Activated CD4-positive, alpha-beta memory T cell treated with anti-CD3 and anti-CD28 coated beads, Interleukin-2, amount 10 ng/mL, durations not matched to agents 7 days and 5 days (primary cell): Measurements from ENCODE around the gene MBP. TPM values are rescaled to one million over a fixed set of nuclear protein-coding genes. Genes with fewer than 3 reads are reported as not detected.

Source experiments
- CTCF ChIA-PET: fragments of 350-600 bp; sonication (Branson Sonifier 250); formaldehyde crosslinking; loops from one replicate; lab custom pipeline; 2021; ENCODE audit warnings: antibody characterized with exemption, inconsistent platforms; lab: Charles Lee
- POLR2A ChIA-PET: fragments of 350-600 bp; sonication (Branson Sonifier 250); formaldehyde crosslinking; loops from one replicate; lab custom pipeline; 2021; ENCODE audit warnings: antibody characterized with exemption; lab: Charles Lee
- DNase-seq: peaks from one replicate; pipeline ENCODE4 v3.0.0-alpha.2; 2020
- H3K27ac Mint-ChIP-seq: one replicate; pipeline ENCODE4 v1.8.0; 2021; ENCODE audit warnings: mild to moderate bottlenecking, mixed read lengths
- H3K27me3 Mint-ChIP-seq: one replicate; pipeline ENCODE4 v1.8.0; 2021; ENCODE audit warnings: mixed read lengths
- H3K36me3 Mint-ChIP-seq: one replicate; pipeline ENCODE4 v1.8.0; 2021; ENCODE audit warnings: low read depth, mixed read lengths
- H3K4me1 Mint-ChIP-seq: one replicate; pipeline ENCODE4 v1.8.0; 2021; ENCODE audit warnings: mixed read lengths
- H3K4me3 Mint-ChIP-seq: one replicate; pipeline ENCODE4 v1.8.0; 2021; ENCODE audit warnings: mild to moderate bottlenecking, mixed read lengths
- H3K9me3 Mint-ChIP-seq: one replicate; pipeline ENCODE4 v1.8.0; 2021; ENCODE audit warnings: mixed read lengths
- total RNA-seq, 2 experiments: library from RNA; stranded (reverse); gene quantifications; one replicate each; pipeline ENCODE4 v1.2.3, GENCODE V29; 2021

MBP gene
- total RNA-seq, result 10 to 100 TPM; 81.4 to 95.3 TPM

DNA sequence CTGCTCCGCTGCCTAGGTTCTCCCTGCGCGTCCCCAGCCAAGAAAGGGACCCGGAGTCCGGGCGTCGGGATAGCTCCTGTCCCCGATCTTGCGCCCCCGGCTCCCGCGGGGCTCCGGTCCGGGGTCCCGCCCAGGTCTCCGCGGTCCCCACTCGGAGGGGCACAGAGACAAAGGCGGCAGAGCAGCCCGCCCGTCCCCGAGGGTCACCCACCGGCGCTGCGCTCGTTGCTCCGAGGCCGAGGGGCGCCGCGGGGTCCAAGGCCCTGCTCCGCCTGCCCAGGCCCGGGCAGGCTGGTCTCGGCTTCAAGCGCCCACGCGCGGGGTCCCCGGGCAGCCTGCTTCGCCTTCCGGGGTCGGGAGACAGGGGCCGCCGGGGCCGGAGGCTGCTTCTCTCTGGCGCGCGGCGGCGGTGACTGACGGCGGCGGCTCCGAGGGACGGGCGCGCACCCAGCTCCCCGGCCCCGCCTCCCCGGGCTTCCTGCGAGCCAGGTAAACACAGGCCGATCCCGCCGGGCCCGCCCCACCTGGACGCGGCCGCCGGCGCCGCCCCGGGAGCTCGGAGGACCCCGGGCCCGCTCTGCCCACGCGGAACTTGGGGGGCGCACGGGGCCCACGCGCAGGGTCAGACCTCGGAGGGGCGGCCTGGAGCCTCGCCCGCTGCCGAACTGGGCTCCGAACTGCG lies at the start of gene MBP:
Gene MBP, minus strand, starts transcription at position 415 of the 682 bp plus-strand sequence. CDS start 27,522 bp downstream, outside the sequence.
- Mint-ChIP-seq H3K36me3 (peaks cover 37% of the 10 kb centered on the region), H3K9me3 (no peaks in the 10 kb centered on the region), H3K27ac (peak within 1 kb of the TSS; percentile 88), H3K4me3 (peak within 1 kb of the TSS; percentile 96), H3K4me1 (peaks cover 62% of the 10 kb centered on the region), H3K27me3 (no peaks in the 10 kb centered on the region)
- CTCF ChIA-PET, result interaction anchor here (0.8 to 3.4 kb wide), 10 partner anchors 10 to 149 kb away, joined by 3 to 14 read pairs (median 4); no protein-coding TSS in a partner anchor
- POLR2A ChIA-PET, result interaction anchor here (0.6 to 15.4 kb wide), 18 partner anchors 8 to 311 kb away, joined by 3 to 326 read pairs (median 6); no protein-coding TSS in a partner anchor
- peak; percentile 80 for DNase-seq

DNA sequence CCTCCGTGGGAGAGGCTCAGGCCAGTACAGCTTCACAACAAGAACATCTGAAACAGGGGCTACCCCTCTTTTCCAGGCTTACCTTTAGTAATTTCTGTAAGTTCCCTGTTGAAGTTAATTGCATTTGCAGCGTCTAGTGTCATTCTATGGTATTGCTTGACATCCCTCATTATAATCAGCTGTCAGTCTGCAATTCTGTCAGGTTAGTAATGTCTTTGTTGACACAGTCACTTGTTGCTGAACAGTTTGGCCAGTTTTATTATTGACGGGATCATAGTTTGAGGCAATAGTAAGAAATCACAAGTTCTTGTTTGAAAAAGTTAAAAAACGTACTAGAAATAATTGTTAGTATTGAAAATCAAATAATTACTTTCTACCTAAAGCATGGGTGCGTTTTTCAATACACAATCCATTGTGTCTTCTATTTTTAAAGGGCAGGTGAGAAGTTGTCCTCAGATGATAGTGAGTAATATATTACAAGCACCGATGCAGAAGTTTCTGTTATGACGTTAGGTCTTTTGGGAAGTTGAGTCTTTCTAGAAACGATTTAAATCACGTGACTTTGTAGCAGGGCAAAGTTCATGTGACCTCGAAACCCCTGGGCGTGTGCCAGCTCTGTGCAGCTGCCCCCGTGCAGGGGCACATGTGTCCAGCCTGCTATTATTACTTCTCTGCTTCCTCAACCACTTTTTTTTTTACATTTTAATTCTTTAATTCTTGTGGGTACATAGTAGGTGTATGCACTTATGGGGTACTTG lies 49.5 kb upstream of the MBP start:
- no peak for DNase-seq
- no peaks in the 10 kb centered on the region for H3K4me1 Mint-ChIP-seq
- POLR2A ChIA-PET, result no interaction called here

DNA sequence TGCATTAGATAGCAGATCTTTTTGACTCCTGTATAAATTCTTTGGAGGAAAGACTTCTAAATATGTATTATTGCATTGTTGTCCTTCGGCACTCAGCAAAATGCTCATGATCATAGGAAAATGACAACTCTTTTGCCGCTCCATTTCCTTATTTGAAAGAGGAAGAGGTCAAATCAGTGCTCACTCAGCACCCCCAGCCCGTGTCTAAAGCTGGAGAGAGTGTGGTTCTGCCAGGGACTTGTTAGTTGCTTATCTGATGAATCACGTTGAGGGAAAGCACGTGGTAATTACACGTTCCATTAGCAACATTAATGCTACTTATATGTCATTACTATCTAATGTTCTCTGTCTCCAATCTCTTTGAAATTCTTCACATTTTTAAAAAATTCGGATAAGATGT lies 46.0 kb upstream of the MBP start:
- DNase-seq, result no peak
- CTCF ChIA-PET, result no interaction called here
- no peak overlapping the region for H3K27ac Mint-ChIP-seq
- POLR2A ChIA-PET, result no interaction called here
- H3K27me3 Mint-ChIP-seq, result no peaks in the 10 kb centered on the region
- H3K9me3 Mint-ChIP-seq, result no peaks in the 10 kb centered on the region
- no peaks in the 10 kb centered on the region for H3K36me3 Mint-ChIP-seq
- no peaks in the 10 kb centered on the region for H3K4me1 Mint-ChIP-seq
- H3K4me3 Mint-ChIP-seq, result no peak overlapping the region

More for the DNA sequence above, 49.5 kb upstream of the MBP start:
- Mint-ChIP-seq H3K36me3 (no peaks in the 10 kb centered on the region), H3K27me3 (no peaks in the 10 kb centered on the region), H3K9me3 (no peaks in the 10 kb centered on the region), H3K27ac (no peak overlapping the region), H3K4me3 (no peak overlapping the region)
- CTCF ChIA-PET, result interaction anchor here (1.2 kb wide), 1 partner anchor 29 kb away, joined by 3 read pairs; no protein-coding TSS in a partner anchor

DNA sequence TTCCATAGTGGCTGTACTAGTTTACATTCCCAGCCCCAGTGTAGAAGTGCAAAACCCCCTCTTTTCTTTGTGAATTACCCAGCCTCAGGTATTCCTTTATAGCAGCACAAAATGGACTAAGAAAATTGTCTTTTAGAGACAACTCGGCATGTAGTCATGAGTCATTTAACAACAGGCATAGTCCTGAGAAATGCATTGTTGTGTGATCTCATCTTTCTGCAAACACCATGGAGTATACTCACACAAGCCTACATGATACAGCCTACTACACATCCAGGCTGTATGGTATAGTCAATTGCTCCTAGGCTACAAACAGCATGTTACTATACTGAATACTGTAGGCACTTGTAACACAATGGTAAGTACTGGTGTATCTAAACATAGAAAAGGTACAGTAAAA lies 44.4 kb upstream of the MBP start:
- Mint-ChIP-seq H3K27me3 (no peaks in the 10 kb centered on the region), H3K4me3 (no peak overlapping the region), H3K27ac (no peak overlapping the region), H3K4me1 (no peaks in the 10 kb centered on the region), H3K36me3 (no peaks in the 10 kb centered on the region), H3K9me3 (no peaks in the 10 kb centered on the region)
- ChIA-PET CTCF (no interaction called here), POLR2A (no interaction called here)
- no peak for DNase-seq

DNA sequence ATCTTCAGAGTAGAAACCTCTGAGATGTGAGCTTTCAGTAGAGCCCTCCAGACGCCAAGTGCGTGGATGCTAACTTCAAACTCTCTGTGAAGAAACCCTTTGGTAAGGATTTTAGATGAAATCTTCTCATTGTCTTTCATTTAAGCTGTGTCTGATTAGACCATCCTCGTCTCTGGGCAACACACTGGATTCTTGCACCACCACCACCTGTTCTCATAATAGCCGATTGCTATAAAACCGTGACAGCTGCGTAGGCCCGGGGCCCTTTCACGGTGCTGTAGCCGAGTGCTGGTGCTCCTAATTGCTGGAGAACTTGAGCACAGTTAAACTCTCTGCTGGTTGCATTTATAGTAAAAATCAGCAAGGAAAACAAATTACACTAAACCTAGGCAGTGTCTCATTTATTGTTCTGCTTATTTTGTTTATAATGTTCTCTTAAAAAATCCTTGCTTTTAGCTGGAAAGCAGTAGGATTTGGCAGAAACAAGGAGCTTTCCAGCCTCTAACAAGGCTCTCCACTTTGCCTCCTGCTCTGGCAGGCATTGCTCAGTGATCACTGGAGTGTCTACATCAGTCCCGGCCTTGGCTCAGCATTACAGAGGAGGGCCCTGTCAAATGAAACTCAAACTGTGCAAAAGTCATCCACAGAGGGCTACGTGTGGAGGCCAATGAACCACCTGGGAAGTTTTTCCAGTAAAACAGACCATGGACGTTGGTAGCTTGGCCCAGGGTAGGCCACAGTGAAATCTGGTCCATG lies 40.9 kb upstream of the MBP start:
- no peaks in the 10 kb centered on the region for H3K27me3 Mint-ChIP-seq
- no peak overlapping the region for H3K27ac Mint-ChIP-seq
- no peak for DNase-seq
- H3K9me3 Mint-ChIP-seq, result no peaks in the 10 kb centered on the region
- H3K36me3 Mint-ChIP-seq, result no peaks in the 10 kb centered on the region
- ChIA-PET POLR2A (interaction anchor here (0.7 kb wide), 1 partner anchor 38 kb away, joined by 3 read pairs; no protein-coding TSS in a partner anchor), CTCF (no interaction called here)
- H3K4me3 Mint-ChIP-seq, result no peak overlapping the region
- no peaks in the 10 kb centered on the region for H3K4me1 Mint-ChIP-seq

DNA sequence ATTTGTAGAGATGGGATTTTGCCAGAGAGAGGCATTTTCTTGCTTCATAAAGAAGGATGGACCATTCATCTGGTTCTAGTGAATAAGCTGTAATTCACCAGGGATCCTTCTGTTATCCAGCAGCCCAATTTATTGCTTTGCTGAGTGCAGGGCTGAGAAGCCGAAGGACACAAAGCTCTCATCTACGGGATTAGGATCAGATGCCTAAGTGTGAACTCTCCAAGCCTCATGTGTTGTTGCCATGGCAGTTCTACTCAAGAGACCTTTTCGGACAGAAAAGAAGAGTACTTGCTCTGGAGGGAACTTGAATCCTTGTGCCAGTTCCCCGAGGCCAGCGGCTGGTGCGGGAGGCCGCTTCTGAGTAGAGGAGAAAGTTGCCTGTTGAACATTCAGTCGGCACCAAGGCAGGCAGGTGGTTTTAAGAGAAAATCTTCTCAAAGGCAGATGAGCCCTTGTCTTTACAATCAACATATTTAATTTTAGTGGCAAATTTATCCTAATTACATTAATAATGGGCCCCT lies 38.4 kb upstream of the MBP start:
- Mint-ChIP-seq H3K9me3 (no peaks in the 10 kb centered on the region), H3K27ac (no peak overlapping the region), H3K27me3 (no peaks in the 10 kb centered on the region), H3K4me3 (no peak overlapping the region), H3K36me3 (no peaks in the 10 kb centered on the region), H3K4me1 (no peaks in the 10 kb centered on the region)
- POLR2A ChIA-PET, result interaction anchor here (0.9 kb wide), 1 partner anchor 39 kb away, joined by 3 read pairs; the partner anchor contains the start of gene MBP
- CTCF ChIA-PET, result no interaction called here
- no peak for DNase-seq

DNA sequence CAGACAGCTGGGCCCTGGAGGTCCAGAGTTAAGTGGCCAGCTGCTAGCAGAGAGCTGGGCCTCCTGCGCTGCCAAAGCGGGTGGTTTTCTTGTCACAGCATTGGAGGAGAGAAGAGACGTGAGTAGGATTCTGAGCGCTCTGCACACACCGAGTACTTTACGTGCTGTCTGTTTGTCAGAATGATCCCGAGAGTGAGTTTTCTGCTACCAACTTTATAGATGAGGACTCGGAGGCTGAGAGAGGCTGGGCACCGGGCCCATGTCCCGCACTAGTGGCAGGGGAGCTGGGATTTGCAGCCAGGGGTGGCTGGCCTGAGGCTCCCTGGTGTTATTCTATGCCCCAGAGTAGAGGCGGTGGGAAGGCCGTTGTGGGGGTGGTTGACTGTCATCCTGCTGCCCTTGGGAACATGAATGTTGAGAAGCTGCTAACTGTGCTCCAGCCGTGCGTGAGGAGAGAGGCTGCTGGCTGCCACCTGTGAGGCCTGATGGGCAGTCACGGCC lies 36.3 kb upstream of the MBP start:
- H3K4me3 Mint-ChIP-seq, result no peak overlapping the region
- no peaks in the 10 kb centered on the region for H3K4me1 Mint-ChIP-seq
- H3K9me3 Mint-ChIP-seq, result no peaks in the 10 kb centered on the region
- H3K36me3 Mint-ChIP-seq, result no peaks in the 10 kb centered on the region
- H3K27me3 Mint-ChIP-seq, result peaks cover 7% of the 10 kb centered on the region
- POLR2A ChIA-PET, result no interaction called here
- H3K27ac Mint-ChIP-seq, result no peak overlapping the region
- CTCF ChIA-PET, result no interaction called here
- no peak for DNase-seq

DNA sequence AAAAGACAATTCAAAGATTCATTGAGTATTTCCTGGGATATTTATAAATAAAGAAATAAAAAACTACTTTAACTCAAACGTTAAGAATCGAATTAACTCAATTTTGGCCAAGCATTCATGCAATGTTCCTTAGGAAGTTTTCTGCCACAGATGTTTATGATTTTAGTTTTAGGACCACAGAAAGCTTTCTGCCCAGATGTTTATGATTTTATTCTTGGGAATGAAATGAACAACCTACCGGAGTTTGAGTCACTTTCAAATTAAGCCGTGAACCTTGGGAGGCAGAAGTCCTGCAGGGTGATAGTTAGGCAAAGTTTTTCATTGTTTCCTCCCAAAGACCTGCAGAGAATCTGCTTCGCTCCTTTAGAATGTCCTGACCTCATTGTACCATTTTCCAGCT lies 34.7 kb upstream of the MBP start:
- ChIA-PET POLR2A (no interaction called here), CTCF (no interaction called here)
- no peaks in the 10 kb centered on the region for H3K9me3 Mint-ChIP-seq
- H3K4me3 Mint-ChIP-seq, result no peak overlapping the region
- H3K27me3 Mint-ChIP-seq, result peaks cover 7% of the 10 kb centered on the region
- H3K27ac Mint-ChIP-seq, result no peak overlapping the region
- no peak for DNase-seq
- H3K4me1 Mint-ChIP-seq, result no peaks in the 10 kb centered on the region
- no peaks in the 10 kb centered on the region for H3K36me3 Mint-ChIP-seq

DNA sequence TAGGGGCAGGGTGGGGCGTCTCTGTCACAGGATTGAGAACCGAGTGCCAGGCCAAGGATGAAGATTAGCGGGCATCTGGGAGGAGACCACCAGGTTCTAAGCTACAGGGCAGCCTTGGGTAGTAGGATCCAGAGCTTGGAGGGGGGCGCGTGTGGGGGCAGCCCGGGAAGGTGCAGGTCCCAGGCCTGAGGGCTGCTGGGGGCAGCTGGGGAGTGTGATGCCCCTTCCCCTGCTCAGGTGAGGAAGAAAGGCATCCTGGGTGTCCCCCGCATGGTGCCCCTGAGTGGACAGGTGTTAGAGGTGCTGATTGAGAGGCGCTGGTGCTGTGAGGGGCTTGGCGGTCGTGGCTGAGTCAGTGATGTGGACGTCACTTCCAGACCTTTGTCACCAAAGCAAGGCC lies 33.9 kb upstream of the MBP start:
- ChIA-PET POLR2A (no interaction called here), CTCF (no interaction called here)
- Mint-ChIP-seq H3K4me3 (no peak overlapping the region), H3K36me3 (no peaks in the 10 kb centered on the region), H3K4me1 (no peaks in the 10 kb centered on the region), H3K9me3 (no peaks in the 10 kb centered on the region), H3K27me3 (peaks cover 7% of the 10 kb centered on the region), H3K27ac (no peak overlapping the region)
- DNase-seq, result no peak

DNA sequence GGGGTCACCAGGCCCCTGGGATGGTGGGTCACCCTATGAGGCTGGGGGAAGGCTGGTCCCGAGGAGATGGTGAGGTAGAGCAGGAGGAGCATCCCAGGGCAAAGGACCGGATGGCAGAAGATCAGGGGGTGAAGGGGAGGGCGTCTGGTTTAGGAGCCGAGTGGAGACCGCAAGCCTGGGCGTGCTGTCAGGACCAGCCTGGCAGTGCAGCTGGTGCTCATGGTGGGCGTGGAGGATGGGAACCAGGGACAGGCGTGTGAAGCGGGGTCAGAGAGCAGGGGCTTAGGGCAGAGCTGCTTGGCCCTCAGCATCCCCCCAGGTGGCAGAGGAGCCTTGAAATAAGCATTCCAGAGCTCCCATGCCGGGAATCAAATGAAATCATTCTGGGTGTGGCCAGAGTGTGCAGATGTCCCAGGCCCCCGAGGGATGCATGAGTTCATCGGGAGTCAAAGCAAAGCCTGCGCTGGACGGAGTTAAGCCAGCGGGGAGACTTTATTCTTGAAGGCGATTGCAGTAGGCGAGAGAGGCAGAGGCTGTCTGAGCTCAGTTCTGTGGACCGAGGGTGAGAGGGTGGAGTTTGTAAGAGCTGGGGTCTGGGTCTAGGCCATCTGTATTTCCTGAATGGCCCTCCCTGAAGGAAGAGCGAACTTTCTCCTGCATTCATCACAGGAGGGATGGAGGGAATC lies 33.1 kb upstream of the MBP start:
- Mint-ChIP-seq H3K4me1 (no peaks in the 10 kb centered on the region), H3K9me3 (no peaks in the 10 kb centered on the region), H3K27ac (no peak overlapping the region), H3K4me3 (no peak overlapping the region), H3K27me3 (peaks cover 8% of the 10 kb centered on the region), H3K36me3 (no peaks in the 10 kb centered on the region)
- DNase-seq, result no peak
- ChIA-PET CTCF (no interaction called here), POLR2A (no interaction called here)

DNA sequence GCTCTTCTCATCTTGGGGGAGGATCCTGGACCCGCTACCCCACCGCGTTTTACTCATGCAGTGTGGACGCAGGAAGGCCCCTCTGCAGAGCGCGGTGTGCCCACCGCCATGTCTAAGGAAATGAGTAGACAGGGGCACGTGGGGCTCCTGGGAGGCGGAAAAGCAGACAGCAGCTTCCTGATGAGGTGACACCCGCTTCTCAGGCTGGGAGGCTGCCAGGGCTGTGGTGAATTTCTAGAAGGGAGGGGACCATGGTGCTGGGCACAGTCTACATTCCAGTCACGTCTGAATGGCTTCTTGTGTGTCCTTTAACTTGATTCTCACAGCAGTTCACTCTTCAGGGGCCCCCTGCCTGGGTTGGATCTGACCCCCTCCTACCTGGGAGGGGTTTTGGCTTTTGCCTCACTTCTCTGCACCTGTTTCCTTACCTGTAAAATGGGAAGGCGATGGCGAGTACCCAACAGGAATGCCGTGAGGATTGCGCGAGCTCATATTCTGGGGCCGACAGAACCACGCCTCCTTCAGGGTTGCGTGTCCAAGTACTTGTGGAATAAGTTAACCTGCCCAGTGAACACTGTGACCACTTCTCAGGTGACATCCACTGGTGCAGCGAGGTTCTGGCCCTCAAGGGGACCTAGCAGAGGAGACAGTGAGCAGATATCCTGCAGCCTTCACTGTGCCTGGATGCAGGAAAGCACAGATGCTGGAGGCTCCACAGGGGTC lies 32.3 kb upstream of the MBP start:
- Mint-ChIP-seq H3K4me3 (no peak overlapping the region), H3K27ac (no peak overlapping the region), H3K9me3 (no peaks in the 10 kb centered on the region), H3K27me3 (peaks cover 13% of the 10 kb centered on the region), H3K36me3 (no peaks in the 10 kb centered on the region), H3K4me1 (no peaks in the 10 kb centered on the region)
- DNase-seq, result no peak
- POLR2A ChIA-PET, result no interaction called here
- CTCF ChIA-PET, result no interaction called here

DNA sequence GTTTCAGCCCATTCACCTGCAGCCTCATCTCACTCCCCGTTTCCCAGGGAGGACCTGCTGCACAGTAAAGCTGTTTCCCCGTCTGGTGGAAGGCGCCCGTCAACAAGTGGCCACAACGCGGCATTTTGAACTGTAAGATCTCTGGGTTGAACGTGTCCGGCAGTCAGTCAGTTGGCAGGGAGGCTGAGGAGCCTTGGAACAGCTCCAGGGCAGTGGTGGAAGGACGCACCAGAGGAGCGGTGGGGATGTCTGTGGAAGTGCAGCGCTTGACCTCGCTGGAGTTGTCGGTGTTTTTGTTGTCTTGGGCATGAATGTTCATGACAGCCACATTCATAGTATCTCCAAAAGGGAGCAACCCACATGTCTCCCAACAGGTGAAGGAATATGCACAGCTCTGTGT lies 31.4 kb upstream of the MBP start:
- DNase-seq, result no peak
- Mint-ChIP-seq H3K4me1 (no peaks in the 10 kb centered on the region), H3K27ac (no peak overlapping the region), H3K4me3 (no peak overlapping the region), H3K27me3 (peaks cover 13% of the 10 kb centered on the region), H3K36me3 (no peaks in the 10 kb centered on the region), H3K9me3 (no peaks in the 10 kb centered on the region)
- CTCF ChIA-PET, result no interaction called here
- POLR2A ChIA-PET, result no interaction called here
